GM21723 (cell line): ENCODE data around the gene JAKMIP2.
"Not testable (repeated sequence)": the region's sequence is repeated elsewhere in the genome, so short reads cannot be mapped to it uniquely, and the experiment has no call there.

Source experiments
- ATAC-seq: cut with Tn5 transposase; IDR thresholded peaks from one replicate; pipeline ENCODE4 v1.9.1; 2021; ENCODE audit warnings: mild to moderate bottlenecking, moderate library complexity; ENCODE audit not compliant: unreplicated experiment

Gene JAKMIP2

DNA sequence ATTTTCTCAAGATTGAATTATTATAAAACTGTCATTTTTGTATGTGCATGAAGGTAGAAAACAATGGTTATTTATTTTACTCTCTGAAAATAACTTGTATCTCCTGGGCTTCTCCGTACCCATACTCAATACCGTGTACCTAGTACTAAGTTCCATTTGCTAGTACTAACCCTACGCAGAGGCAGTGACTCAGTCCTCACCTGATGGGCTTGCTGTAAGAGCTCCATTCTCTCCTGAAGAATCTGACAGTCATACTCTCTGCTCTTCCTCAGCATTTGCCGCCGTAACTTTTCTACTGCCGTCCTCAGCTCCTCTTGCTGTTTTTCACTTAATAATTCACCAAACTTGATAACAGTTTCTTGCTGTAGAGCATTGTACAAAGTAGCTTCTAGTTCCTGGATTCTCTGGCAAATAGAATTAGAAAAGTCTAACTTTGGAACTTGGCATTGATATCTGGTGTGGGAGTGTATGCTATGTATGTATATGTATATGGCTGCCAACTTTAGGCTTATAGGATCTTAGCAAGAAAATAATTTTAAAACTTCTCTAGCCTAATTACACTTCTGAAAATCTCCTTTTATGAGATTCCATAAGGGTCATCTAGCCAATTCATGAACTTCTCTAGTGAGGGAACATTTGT is 164.7 kb downstream of the JAKMIP2 start:
- ATAC-seq, result no peak

DNA sequence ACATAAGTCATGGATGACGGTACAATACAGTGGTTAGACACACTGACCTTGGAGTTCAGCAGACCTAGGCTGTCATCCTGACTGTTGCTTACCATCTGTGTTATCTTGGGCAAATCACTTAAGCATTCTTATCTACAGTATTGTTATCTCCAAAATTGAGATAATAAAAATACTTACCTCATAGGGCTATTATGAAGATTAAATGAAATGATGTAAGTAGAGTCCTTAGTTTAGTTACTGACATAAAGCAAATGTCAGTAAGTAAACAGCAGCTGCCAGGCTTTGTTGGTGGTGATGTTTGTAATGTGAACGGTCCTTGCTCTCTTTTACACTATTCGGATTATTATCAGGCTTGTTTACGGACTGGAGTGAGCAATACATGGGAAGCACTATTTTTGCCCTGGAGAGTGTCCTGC is 165.3 kb downstream of the JAKMIP2 start:
- ATAC-seq, result no peak

DNA sequence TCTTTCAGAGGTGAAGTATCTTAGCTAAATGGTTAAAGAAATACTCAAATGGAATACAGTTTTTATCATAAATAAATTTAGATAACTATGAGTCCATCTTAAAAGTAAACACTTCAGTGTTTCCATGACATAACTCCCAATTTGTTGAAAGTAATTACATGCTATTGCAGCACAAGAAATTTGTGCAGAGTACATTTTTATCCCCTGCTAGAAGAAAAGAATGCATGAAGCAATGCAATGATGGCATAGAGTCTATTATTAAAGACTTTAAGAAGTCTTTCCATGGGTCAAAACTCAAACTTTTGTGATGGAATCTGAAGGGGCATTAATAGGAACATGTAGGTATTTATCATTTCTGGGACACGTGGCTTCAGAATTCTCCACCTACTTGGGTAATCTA is 166.1 kb downstream of the JAKMIP2 start:
- no peak for ATAC-seq

DNA sequence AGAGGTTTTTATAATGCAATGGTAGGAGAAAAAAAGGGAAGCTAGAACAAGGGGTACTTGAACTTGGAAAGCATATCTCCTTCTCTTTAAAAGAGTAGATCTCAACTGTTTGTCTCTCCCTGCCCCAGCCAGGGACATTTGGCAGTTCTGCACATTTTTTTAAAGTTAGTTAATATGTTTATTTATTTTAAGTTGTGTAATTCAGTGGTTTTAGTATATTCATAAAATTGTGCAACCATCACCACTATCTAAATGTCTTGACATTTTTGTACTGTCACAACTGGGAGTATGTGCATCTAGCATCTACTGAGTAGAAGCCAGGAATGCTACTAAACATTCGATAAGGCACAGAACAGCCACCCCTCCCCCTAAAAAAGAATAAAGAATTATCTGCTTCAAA is 169.2 kb downstream of the JAKMIP2 start:
- no peak for ATAC-seq

DNA sequence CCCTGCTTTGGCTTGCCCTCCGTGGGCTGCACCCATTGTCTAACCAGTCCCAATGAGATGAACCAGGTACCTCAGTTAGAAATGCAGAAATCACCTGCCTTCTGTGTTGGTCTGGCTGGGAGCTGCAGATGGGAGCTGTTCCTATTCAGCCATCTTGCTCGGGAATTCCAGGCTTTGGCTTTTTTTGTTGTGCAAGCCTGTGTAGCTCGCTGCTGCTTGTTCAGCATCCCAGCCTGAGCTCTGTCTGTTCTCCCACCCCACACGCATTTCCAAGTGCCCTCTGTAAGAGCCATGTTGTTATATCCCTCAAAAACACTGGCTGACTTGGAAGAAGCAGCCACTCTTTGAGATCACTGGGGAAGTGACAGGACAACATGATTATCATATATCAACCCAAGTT is 171.0 kb downstream of the JAKMIP2 start:
- no peak for ATAC-seq

DNA sequence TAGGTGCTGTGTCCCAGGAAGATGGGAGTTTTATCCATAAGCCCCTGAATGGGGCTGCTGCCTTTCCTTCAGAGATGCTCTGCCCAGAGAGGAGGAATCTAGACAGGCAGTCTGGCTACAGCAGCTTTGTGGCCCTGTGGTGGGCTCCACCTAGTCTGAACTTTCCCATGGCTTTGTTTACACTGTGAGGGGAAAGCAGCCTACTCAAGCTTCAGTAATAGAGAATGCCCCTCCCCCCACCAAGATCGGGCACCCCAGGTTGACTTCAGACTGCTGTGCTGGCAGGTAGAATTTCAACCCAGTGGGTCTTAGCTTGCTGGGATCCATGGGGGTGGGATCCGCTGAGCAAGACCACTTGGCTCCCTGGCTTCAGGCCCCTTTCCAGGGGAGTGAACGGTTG is 171.7 kb downstream of the JAKMIP2 start:
- ATAC-seq, result no peak

DNA sequence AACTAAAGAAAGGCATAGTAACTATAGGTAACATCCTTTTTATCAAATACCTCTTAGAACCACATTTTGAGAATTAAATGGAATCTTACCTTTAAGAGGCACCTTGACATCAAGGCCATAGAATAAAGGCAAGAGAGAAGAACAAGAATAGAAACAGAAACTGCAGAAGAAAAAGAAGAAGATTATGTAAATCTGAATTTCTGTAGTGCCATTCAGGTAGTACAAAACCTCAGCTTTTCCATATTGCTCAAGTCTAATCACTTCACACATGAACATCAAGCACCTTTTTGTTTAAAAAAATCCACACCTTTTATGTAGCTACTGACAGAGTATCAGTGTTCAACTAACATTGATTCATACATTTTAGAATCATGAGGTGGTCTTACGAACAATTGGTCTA is 180.9 kb downstream of the JAKMIP2 start:
- ATAC-seq, result no peak

DNA sequence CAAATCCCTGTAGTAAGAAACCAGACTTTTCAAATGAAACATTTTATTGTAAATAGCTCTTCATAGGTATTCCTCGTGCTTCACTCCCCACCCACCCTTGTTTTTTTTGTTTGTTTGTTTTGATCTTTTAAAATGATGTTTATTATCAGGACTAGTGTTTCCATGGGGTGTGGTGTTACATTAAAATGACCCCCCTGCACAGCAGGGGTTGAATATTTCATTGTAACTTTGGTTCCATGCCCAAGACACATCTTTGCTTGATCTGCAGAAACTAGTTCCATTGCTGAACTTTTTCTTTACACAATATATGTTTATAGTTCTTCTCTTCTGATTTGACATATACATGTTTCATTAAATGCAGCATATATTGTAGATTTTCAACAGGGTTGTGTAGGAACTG is 191.4 kb downstream of the JAKMIP2 start:
- no peak for ATAC-seq

DNA sequence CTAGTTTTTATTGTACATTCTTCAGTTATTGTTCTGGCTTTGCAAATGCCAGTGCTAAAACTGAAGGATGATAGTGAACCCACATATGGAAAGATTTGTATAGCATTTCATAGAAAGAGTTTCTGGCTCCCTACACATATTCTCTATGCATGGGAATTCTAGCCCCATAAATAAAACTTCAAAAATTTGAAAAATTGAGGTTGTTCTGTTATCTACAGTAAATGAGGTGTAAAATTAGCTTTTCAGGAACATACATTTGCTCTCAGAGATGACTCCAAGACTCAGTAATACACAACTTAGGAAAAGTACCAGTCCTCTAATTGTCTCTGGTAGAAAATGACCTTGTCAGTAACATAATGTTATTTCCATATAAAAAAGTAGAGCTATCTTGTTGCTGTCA is 192.4 kb downstream of the JAKMIP2 start:
- no peak for ATAC-seq

DNA sequence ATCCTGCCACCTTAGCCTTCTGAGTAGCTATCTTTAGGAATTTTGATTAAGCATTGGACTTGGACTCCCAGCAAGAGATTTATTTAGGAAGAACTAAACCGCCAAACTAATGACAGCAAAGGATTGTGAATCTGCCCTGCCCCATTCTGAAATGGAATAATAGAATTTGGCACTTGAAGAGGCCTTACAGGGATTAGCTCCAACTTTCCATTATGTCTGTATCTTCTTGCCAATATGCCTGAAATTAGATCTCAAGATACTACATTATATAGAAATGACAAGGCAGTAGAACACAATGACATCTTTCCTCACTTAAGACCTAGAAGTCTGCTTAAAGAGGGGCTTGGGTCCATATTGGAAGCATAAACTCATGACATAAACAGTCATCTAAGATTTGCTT is 195.7 kb downstream of the JAKMIP2 start:
- no peak for ATAC-seq

DNA sequence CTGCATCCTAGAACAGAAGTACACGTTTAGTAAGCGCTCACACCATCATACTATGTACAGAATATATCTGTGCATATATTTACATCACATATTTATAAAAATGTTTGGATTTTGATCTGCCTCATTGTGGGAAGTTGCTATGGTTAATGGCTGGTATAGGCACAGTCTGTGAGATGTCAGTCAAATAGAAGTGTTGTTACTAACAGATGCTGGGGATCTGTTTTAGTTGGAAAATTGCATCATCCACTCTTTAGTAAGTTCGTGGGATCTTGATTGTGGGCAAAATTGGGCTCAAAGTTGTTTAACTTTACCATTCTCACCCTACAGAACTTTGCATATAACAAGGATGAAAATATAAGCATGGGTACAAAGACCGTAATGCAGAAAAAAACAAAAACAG is 196.3 kb downstream of the JAKMIP2 start:
- ATAC-seq, result no peak

DNA sequence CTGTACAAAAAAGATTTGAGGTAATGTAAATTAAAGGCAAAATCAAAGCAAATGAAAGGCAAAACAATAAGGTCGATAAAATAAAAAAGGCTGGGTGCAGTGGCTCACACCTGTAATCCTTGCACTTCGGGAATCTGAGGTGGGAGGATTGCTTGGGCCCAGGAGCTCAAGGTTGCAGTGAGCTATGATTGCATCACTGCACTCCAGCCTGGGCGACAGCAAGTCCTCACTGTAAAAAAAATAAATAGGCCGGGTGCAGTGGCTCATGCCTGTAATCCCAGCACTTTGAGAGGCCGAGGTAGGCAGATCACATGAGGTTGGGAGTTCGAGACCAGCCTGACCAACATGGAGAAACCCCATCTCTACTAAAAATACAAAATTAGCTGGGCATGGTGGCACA is 200.3 kb downstream of the JAKMIP2 start:
- ATAC-seq, result not testable (repeated sequence)

DNA sequence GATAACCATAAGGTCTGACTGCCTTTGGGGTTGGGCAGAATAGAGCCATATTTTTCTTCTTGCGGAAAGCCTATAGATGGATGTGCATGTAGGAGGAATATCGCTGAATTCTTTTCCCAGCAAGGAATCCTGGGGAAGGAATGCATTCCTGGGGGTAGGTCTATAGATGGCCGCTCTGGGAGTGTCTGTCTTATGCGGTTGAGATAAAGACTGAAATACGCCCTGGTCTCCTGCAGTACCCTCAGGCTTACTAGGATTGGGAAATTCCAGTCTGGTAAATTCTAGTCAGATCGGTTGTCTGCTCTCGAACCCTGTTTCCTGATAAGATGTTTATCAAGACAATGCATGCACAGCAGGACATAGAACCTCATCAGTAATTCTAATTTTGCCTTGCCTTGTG is 202.1 kb downstream of the JAKMIP2 start:
- ATAC-seq, result not testable (repeated sequence)

DNA sequence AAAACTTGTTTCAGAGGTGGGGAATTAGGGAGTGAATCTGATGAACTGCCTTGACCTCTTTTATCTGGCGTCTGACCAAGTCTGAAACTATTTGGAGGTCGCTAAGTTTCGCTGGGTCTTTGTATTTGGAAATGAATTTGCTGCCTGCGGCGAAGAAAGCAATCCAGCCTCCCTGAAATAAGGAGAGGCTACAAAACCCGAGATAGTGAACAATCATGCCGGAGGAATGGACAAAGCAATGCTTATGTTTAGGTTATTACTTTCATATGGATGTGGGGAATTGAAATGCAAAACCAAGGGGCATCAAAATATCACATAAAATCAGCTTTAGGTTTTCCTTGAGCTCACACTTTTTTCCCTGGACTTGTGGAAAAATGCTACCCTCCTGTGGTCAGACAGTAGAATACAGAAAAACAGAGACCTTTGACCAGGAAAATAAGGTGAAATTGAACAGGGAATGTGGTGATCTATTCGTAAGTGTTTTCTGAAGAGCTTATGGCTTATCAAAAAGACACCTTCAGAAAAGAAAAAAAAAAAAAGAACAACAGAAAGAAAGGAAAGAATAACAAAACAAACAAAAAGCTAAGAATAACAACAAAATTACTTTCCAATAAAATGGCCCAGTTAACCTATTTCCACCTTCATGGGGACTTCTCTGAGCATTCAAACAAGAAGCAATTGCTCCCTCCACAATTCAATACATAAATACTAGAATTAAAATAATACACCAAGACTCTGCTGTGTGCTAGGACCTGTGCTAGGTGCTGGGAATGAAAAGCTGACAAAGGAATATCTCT is 204.1 kb downstream of the JAKMIP2 start:
- no peak for ATAC-seq

DNA sequence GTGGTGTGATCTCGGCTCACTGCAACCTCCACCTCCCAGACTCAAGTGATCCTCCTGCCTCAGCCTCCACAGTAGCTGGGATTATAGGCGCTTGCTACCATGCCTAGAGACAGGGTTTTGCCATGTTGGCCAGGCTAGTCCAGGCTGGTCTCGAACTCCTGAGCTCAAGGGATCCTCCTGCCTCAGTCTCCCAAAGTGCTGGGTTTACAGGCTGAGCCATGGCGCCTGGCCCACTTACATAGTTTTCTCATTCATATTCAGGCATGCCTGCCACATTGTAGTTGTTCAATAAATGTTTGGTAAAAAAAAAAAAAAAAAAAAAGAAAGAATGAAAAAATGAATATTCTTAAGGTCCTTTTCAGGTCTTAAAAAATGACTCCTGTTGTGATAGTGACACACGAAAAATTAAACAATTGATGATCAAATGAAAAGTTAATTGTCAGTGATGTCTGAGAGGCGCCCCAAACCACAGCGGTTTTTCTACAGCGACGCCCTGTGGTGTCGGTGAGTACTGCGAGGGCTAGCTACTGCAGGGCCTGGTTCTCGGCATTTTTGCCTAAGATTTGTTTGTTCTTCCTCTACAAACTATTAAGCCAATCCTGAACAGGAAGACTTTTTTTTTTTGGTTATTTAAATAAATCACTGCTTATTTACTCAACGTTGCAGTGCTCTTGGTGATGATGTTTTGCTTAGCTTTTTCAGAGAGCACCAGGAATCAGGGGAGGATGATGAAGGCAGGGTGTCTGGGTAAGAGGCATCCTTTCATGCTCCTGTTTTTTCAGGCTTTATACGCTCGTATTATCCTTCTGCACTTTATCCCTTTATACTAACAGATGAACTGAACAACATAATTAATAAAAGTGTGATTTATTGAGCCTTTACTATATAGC is 205.6 kb downstream of the JAKMIP2 start:
- peak; percentile 85 for ATAC-seq

DNA sequence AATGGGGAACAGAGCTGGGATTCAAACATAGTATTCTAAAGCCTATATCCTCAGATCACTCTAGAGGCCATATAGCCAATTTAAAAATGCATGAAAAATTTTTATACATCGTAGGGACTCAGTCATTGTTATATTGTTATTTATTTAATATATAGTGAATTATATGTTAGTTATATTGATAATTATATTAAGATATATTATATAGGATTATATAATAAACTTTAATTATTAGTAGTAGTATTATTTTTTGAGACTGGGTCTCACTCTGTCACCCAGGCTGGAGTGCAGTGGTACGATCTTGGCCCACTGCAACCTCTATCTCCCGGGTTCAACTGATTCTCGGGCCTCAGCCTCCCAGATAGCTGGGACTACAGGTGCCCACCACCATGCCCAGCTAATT is 206.9 kb downstream of the JAKMIP2 start:
- ATAC-seq, result no peak

DNA sequence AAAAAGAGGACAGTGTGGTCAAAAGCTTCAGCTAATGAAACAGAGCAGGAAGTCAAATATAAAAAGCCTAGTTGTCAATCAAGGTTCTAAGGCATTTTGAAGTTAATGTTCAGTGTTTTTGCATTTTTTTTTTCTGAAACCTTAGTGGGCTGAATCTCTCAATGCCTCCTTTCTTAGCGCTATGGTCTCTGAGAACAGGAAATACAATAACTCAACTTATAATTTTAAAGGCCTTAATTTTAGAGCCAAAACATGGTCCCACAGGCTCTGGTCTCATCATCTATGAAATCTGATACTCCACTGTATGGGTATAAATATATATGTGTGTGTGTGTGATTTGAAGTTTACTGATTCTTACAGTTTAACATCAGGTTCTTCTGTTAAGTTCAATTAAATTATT is 209.3 kb downstream of the JAKMIP2 start:
- no peak for ATAC-seq

DNA sequence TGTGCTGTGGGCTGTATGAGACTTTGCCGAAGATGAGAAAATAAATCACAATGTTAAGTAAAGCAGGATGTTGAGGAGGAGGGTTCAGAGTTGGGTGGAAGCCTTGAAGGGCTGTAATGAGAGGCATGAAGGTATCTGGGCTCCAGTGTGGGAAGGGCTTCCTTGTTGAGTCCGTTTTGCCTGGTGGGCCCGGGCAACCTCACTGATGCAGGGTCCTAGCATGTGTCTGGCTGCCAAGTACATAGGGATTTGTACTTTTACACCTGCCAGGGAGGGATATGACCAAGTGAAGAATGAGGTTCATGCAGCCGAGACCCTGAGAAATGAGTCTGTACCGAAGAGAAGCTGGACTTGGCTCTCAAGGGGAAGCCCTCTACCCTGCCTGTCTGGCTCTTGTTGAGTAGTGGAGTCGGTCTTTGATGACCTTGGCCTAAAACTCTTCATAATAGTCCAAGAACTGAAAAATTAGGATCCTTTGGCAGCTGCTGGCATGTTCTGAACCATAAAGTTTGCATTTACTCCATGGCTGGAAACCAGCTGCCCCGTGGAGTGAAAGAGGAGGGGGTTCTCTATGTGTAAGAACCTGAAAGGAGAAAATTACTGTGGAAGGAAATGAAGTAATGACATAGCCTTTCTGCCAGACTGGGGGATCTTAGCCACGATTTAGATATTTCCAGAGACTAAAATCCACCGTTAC is 213.7 kb downstream of the JAKMIP2 start:
- no peak for ATAC-seq

DNA sequence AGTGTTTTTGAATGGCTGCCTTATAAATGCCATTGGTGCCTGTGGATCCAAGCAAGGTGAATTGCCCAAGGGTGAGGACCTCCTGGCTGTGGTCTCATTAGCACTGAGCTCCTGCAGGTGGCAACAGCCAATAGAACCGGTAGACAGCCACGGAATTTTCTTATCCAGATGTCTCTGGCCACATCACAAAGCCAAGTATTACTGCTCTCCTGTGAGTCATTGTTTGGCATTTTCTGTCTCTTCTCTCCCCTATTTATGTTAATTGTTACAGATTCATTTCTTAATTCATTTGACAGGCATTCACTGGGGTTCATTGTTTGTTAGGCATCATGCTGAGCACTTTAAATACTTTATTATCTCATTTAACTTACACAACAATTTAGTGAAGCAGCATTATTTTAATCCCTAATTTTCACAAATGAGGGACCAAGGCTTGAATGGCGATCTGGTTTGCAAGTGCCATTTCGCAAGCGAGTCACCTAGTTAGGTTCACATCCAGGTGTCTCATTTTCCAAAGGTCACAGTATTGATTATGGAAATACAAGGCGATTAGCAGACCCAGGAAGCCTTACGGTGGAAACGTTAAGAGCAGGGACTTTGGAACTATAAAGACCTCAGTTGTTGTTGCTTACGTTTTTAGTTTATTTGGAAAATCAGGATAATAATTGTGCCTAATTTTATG is 214.5 kb downstream of the JAKMIP2 start:
- no peak for ATAC-seq

DNA sequence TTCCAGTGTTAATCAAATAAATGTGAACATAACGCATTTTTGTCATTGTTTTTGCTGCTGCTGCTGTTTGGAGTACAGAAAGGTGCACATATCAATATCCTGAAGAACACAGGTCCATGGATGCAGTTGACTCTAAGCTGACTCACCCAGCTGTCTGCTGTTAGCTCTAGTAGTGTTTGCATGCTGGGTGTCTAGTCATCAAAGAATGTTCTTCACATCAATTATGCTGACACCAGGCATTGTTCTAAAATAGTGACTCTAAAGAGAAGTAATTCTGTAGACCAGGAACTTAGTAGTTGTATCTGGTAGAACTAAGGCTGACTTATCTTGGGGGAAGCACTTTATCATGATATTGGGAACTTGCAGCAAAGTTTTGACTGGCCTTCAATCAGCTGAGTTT is 217.0 kb downstream of the JAKMIP2 start:
- no peak for ATAC-seq

DNA sequence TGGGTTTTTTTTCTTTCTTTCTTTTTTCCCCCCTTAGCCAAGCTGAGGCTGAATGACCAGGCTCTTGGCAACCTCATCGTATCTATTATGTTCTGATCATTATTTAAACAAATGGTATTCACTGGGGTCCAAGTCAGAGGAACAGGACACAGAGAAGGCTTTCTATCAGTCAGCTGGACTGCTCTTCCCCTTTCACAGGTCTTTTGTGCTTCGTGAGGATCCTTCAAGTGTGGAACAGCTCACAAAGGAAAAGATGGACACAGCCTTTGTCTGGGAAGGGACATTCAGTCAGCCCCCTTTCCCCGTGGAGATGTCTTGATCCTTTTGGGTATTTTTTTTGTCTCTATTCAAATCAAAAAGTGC is 218.4 kb downstream of the JAKMIP2 start:
- no peak for ATAC-seq
